ENCODE data around the gene LYL1. TPM values are rescaled to one million over a fixed set of nuclear protein-coding genes. Genes with fewer than 3 reads are reported as not detected.
A peak's percentile ranks its signal among the peaks of the same experiment; 100 is the strongest.

The LYL1 gene
- total and polyA plus RNA-seq, 2 of the 4 experiments (the other 2 are of a cell fraction): 0.36 to 0.39 TPM

DNA sequence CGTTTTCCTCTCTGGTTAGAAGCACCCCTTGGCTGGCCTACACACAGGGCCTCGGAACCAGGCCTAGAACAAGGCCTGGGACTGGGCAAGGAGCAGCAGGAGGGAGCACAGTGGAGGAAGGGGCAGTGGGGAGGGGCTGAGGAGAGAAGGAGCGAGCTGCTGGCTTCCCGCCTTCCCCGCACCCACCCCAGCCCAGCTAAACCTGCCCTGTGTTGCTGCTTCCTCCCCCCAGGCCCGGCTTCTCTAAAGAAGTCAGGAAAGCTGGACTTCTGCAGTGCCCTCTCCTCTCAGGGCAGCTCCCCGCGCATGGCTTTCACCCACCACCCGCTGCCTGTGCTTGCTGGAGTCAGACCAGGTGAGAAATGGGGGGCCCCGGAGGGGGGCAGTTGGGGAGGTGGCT lies 24.3 kb downstream of the LYL1 start:
- peak overlapping the region; percentile 47 for H2AK9ac ChIP-seq (replicated peaks; ENCODE audit: low read depth, low read length, poor library complexity)
- H3K4me2 ChIP-seq (ENCODE audit: low read depth, low read length): no peak overlapping the region
- WGBS, 2 experiments (ENCODE audit: extremely low coverage in 2 of 2, insufficient read length in 1 of 2): no CpG with 5 or more reads among the region's 10 CpGs
- H3K79me1 ChIP-seq (ENCODE audit: low read depth in 1 of 2, low read length in 2 of 2): peaks cover 0 to 25% of the 10 kb centered on the region in 2 experiments; a peak in 3 of 4 replicates
- no peaks in the 10 kb centered on the region for H3K9me3 ChIP-seq (ENCODE audit: control insufficient read depth, insufficient read depth, low read length)
- H4K91ac ChIP-seq (ENCODE audit: insufficient read depth, low read depth, low read length): no peak overlapping the region
- H4K5ac ChIP-seq (ENCODE audit: low read depth, low read length): no peak overlapping the region
- H2BK5ac ChIP-seq (ENCODE audit: low read depth, low read length, poor library complexity, severe bottlenecking): no peak overlapping the region
- H3K4ac ChIP-seq (ENCODE audit: low read depth, low read length): no peak overlapping the region
- H3K4me1 ChIP-seq (ENCODE audit: control insufficient read depth, insufficient read depth, low read length): peaks cover 38% of the 10 kb centered on the region
- no peaks in the 10 kb centered on the region for H3K27me3 ChIP-seq (ENCODE audit: control insufficient read depth, insufficient read depth, low read length)
- no peak overlapping the region for H3K14ac ChIP-seq (replicated peaks; ENCODE audit: low read depth, low read length)
- TF ChIP-seq, protein P1, sequence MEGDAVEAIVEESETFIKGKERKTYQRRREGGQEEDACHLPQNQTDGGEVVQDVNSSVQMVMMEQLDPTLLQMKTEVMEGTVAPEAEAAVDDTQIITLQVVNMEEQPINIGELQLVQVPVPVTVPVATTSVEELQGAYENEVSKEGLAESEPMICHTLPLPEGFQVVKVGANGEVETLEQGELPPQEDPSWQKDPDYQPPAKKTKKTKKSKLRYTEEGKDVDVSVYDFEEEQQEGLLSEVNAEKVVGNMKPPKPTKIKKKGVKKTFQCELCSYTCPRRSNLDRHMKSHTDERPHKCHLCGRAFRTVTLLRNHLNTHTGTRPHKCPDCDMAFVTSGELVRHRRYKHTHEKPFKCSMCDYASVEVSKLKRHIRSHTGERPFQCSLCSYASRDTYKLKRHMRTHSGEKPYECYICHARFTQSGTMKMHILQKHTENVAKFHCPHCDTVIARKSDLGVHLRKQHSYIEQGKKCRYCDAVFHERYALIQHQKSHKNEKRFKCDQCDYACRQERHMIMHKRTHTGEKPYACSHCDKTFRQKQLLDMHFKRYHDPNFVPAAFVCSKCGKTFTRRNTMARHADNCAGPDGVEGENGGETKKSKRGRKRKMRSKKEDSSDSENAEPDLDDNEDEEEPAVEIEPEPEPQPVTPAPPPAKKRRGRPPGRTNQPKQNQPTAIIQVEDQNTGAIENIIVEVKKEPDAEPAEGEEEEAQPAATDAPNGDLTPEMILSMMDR (conservative IDR thresholded peaks at IDR 0.05; ENCODE audit: low read depth, low read length): no peak
- TF ChIP-seq MAFK (IDR thresholded peaks at IDR 0.05; ENCODE audit: low read depth, low read length) (no peak), RFX5 (IDR thresholded peaks at IDR 0.05; ENCODE audit: low read depth, low read length) (no peak), BHLHE40 (IDR thresholded peaks at IDR 0.05; ENCODE audit: low read depth, low read length) (no peak), POLR2A (IDR thresholded peaks at IDR 0.05; ENCODE audit: low read depth, low read length) (no peak), MXI1 (IDR thresholded peaks at IDR 0.05; ENCODE audit: borderline replicate concordance, low read depth, low read length) (no peak), NFE2L2 (IDR thresholded peaks at IDR 0.05; ENCODE audit: low read depth, low read length) (no peak)
- TF ChIP-seq, protein P2, sequence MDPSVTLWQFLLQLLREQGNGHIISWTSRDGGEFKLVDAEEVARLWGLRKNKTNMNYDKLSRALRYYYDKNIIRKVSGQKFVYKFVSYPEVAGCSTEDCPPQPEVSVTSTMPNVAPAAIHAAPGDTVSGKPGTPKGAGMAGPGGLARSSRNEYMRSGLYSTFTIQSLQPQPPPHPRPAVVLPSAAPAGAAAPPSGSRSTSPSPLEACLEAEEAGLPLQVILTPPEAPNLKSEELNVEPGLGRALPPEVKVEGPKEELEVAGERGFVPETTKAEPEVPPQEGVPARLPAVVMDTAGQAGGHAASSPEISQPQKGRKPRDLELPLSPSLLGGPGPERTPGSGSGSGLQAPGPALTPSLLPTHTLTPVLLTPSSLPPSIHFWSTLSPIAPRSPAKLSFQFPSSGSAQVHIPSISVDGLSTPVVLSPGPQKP (IDR thresholded peaks at IDR 0.05; ENCODE audit: borderline replicate concordance, low read depth, low read length): no peak
- TF ChIP-seq, protein P3, sequence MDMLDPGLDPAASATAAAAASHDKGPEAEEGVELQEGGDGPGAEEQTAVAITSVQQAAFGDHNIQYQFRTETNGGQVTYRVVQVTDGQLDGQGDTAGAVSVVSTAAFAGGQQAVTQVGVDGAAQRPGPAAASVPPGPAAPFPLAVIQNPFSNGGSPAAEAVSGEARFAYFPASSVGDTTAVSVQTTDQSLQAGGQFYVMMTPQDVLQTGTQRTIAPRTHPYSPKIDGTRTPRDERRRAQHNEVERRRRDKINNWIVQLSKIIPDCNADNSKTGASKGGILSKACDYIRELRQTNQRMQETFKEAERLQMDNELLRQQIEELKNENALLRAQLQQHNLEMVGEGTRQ (IDR thresholded peaks at IDR 0.05; ENCODE audit: low read depth, low read length): no peak
- intact Hi-C loops (cut with micrococcal nuclease) (no loop called here), in situ Hi-C loops (cut with MboI; ENCODE audit: low sequenced_read_pairs) (no loop called here), dilution Hi-C loops (cut with HindIII; ENCODE audit: low sequenced_read_pairs, unreplicated experiment) (no loop called here)
- peaks cover 4% of the 10 kb centered on the region for H3K9me1 ChIP-seq (ENCODE audit: insufficient read depth, low read length)
- no peak overlapping the region for H2BK20ac ChIP-seq (ENCODE audit: low read depth, low read length)
- H3K4me3 ChIP-seq (ENCODE audit: insufficient read depth, low read depth, low read length): no peak overlapping the region
- POLR2A ChIA-PET (ENCODE audit: unreplicated experiment): interaction anchor here (0.6 kb wide), 1 partner anchor 15 kb away, joined by 3 read pairs; no protein-coding TSS in a partner anchor
- H2AK5ac ChIP-seq (ENCODE audit: low read depth, low read length): no peak overlapping the region
- H2BK15ac ChIP-seq (ENCODE audit: low read depth, low read length): no peak overlapping the region
- no peak overlapping the region for H3K23ac ChIP-seq (ENCODE audit: low read depth, low read length)
- no peak overlapping the region for H3K9ac ChIP-seq (ENCODE audit: low read depth, low read length)
- DNase-seq: no peak
- H4K20me1 ChIP-seq (ENCODE audit: insufficient read depth, low read length): peaks cover 8% of the 10 kb centered on the region; the same call in 1 of the 2 replicates
- H3K18ac ChIP-seq (ENCODE audit: low read depth, low read length): no peak overlapping the region
- no TSS peak for BruUV-seq (replicated peaks)
- no peak overlapping the region for H2BK120ac ChIP-seq (ENCODE audit: low read depth, low read length)
- H3K27ac ChIP-seq (ENCODE audit: insufficient read depth, low read length): no peak overlapping the region
- H2AFZ ChIP-seq (replicated peaks; ENCODE audit: low read length, poor library complexity): peak overlapping the region; percentile 27
- ATAC-seq (ENCODE audit: low read depth): no peak
- CTCF ChIA-PET: interaction anchor here (1.7 kb wide), 1 partner anchor 17 kb away, joined by 6 read pairs; no protein-coding TSS in a partner anchor
- peaks cover 54% of the 10 kb centered on the region for H3K36me3 ChIP-seq (ENCODE audit: control insufficient read depth, insufficient read depth, low read length)
- H4K8ac ChIP-seq (ENCODE audit: low read depth in 2 of 2, low read length in 2 of 2): no peak overlapping the region
- H3K56ac ChIP-seq (ENCODE audit: extremely low read depth, insufficient read depth, low read length): no peak overlapping the region
